Epithelial cell of proximal tubule (primary cell): ENCODE data around the gene ZNF396. TPM values are rescaled to one million over a fixed set of nuclear protein-coding genes. Genes with fewer than 3 reads are reported as not detected.

Source experiments
- DNase-seq: peaks from one replicate; pipeline ENCODE4 v3.0.0-alpha.2; 2011; ENCODE audit warnings: low read depth
- H3K4me3 ChIP-seq: 2 replicates; pipeline ENCODE4 v1.5.1; 2011; ENCODE audit warnings: low read depth, mild to moderate bottlenecking, low read length
- total RNA-seq: library from RNA; depleted of rRNA; stranded (reverse); fragments of >200 nt; gene quantifications from 2 replicates; pipeline ENCODE4 v1.2.3, GENCODE V29; 2015
- TF ChIP-seq, protein P1 (sequence below): conservative IDR thresholded peaks from 2 replicates; pipeline ENCODE4 v1.5.1; 2012; ENCODE audit warnings: low read depth, mild to moderate bottlenecking, low read length

Gene ZNF396
- total RNA-seq, 1 donor from 2014 or later: 0.29 TPM

GRCh38 chr18:35331367-35332087 is 45.6 kb downstream of the ZNF396 start:
- DNase-seq: no peak
- TF ChIP-seq, protein P1, sequence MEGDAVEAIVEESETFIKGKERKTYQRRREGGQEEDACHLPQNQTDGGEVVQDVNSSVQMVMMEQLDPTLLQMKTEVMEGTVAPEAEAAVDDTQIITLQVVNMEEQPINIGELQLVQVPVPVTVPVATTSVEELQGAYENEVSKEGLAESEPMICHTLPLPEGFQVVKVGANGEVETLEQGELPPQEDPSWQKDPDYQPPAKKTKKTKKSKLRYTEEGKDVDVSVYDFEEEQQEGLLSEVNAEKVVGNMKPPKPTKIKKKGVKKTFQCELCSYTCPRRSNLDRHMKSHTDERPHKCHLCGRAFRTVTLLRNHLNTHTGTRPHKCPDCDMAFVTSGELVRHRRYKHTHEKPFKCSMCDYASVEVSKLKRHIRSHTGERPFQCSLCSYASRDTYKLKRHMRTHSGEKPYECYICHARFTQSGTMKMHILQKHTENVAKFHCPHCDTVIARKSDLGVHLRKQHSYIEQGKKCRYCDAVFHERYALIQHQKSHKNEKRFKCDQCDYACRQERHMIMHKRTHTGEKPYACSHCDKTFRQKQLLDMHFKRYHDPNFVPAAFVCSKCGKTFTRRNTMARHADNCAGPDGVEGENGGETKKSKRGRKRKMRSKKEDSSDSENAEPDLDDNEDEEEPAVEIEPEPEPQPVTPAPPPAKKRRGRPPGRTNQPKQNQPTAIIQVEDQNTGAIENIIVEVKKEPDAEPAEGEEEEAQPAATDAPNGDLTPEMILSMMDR: no peak
- no peak overlapping the region for H3K4me3 ChIP-seq

GRCh38 chr18:35328868-35329267 is 48.3 kb downstream of the ZNF396 start:
- TF ChIP-seq, protein P1: no peak
- DNase-seq: no peak
- H3K4me3 ChIP-seq: no peak overlapping the region

DNA sequence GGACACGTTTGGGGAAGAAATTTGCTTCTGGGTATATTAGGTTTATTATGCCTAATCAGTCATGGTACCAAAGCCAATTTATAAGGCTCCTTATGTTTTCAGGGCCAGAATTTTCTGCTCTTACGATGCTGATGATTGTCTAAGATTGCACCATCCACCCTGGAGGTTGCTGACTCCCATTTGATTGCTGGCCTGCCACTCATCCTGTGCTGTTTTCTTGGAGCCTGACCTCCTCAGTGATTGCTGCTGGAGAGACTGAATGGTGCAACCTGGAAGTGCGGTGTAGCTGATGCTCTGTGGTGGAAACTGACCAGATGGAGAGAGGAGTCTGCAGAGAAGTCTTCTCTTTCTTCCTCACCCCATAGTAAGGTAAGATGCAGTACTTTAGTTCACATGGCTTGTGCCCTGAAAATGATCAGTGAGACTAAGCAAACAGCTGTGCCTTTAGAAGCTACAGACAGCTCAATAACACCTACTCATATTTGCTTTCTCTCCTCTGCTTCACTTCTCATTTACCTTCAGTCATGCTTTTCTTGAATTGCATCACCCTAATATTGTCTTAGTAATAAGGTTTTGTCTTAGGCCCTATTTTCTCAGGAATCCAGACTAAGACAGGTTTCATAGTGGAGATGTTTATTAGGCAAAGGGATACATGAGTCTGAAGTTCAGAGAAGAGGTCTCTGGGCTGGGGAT is 50.3 kb downstream of the ZNF396 start:
- no peak overlapping the region for H3K4me3 ChIP-seq
- TF ChIP-seq, protein P1: no peak
- no peak for DNase-seq

DNA sequence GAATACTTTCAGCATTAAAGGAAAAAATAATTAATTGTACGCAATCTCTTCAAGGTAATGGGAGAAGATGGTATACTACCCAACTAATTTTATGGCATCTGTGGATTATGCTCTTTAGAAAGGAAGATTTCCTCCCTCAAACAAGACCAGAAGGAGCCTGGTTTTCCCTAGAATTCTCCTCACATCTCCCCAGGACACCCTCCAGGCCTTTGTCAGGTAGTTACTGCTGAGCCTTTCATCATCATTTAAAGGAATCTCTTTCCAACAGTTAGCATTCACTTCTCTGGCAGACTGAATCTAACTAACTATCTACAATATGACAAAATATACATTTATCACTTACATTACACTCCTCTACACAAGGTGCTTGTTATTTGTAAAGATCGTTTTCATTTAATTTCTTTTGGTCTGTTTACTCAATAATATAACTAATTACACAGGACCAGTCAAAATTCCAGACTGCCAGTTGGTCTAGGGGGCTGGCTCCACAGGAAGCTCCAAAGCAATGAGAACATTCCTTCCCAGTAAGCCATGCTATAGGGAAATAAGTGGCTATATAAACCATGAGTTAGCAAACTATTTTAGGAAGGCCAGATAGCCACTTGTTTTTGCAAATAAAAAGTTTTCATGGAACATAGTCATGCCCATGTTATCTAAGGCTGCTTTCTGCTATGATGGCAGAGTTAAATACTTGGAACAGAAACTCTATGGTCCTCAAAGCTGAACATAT is 52.0 kb downstream of the ZNF396 start:
- H3K4me3 ChIP-seq: no peak overlapping the region
- no peak for DNase-seq
- TF ChIP-seq, protein P1: no peak

GRCh38 chr18:35322486-35323458 is 54.4 kb downstream of the ZNF396 start:
- H3K4me3 ChIP-seq: no peak overlapping the region
- TF ChIP-seq, protein P1: no peak
- no peak for DNase-seq

Other genes with a start within 250 kb of the ZNF396 start
- gene ZNF397, start 136.3 kb downstream of the ZNF396 start, total RNA-seq: 5.1 and 7.0 TPM in 2 replicates
- 5.1 TPM in 2 replicates for gene ZSCAN30, start 87.1 kb downstream of the ZNF396 start, total RNA-seq
- gene ZNF24, start 32.9 kb downstream of the ZNF396 start, total RNA-seq: 24.0 and 24.7 TPM in 2 replicates
- gene INO80C, start 120.6 kb upstream of the ZNF396 start, total RNA-seq: 8.3 and 19.0 TPM in 2 replicates
- 44.6 and 49.5 TPM in 2 replicates for gene GALNT1, start 204.4 kb upstream of the ZNF396 start, total RNA-seq